NCI-H69 (cell line): ENCODE data around the gene REEP6.
A peak's percentile ranks its signal among the peaks of the same experiment; 100 is the strongest.
"Not testable (repeated sequence)": the region's sequence is repeated elsewhere in the genome, so short reads cannot be mapped to it uniquely, and the experiment has no call there.

Experiments used
- DNase-seq: peaks from one replicate; lab custom pipeline; 2025; lab: John Stamatoyannopoulos, UW

REEP6 gene

DNA sequence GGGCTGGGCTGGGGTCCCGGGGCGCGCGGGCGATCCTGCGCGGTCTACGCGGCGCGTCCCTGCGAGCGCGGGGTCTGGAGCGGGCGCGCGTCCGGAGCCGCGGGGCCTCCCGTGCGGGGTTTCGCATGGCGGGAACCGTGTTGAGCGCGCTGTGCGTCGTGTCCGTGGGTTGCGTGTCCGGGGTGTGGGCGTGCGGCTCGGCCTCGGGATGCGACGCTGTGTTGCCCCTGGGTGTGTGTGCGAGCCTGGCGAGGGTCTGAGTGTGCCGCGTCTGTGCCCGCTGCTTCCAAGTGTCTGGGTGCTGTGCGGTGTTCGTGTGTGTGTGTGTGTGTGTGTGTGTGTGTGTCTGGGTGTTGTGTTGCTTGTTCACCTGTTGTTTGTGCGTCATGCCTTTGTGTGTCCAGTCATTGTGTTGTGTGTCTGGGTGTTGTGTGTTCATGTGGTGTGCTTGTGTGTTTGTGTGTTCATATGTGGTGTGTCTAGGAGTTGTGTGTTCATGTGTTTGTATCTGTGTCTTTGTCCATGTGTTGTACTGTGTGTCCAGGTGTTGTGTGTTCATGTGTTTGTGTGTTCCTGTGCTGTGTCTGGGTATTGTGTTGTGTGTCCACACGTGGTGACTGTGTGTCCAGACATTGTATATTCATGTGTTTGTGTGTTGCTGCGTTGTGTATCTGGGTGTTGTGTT lies 33.4 kb downstream of the REEP6 start:
- no peak for DNase-seq

DNA sequence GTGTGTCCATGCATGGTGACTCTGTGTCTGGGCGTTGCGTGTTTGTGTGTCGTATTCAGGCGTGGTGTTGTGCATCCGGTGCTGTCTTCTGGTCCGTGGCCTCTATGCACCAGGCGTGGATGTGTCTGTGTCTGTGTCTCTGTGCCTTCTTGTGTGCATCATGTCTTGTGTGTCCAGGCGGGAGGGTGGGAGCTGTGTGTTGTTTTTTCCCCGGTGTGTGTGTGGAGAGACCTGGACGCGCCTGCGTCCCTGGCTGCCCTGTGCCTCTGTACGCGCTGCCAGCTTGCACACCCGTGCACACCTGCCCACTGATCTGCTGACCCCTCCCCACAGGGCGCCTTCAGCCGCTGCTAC lies 34.0 kb downstream of the REEP6 start:
- DNase-seq = no peak

DNA sequence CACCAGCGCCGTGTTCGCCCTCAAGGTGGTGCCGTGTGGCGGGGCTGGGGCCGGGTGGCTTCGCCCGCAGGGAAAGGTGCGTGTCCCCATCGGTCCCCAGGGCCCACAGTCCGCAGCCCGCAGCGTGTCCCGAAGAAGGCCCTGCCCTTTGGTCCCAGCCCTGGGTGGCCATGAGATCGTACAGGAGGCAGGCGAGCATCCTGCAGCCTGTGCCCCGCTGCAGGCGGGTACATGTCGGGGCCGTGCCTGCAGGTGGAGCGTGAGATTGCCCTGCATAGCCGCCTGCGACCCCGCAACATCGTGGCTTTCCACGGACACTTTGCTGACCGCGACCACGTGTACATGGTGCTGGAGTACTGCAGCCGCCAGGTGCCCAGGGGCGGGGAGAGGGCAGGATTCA lies 34.4 kb downstream of the REEP6 start:
- no peak for DNase-seq

DNA sequence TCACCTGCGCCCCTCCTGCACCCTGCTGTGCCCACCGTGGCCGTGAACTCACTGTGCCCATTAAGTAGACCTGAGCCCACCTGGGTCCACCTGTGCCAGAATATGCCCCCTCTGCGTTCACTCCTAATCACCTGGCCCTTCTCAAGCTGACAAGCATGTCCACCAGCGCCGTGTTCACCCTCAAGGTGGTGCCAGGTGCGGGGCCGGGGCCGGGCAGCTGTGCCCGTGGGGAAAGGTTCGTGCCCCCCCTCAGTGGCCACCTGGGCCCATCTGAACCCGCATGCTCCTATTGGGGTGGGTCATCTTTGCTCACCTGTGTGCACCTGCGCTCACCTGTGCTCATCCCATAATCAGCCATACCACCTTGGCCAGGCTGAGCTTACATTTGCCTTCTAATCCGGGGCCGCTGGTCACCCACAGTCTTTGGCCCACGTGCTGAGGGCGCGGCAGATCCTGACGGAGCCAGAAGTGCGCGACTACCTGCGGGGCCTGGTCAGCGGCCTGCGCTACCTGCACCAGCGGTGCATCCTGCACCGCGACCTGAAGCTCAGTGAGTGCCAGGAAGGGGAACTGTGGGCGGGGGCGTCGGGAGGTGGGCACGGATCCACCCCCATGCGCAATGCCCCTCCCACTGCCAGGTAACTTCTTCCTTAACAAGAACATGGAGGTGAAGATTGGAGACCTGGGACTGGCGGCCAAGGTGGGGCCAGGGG lies 35.2 kb downstream of the REEP6 start:
- DNase-seq = no peak

DNA sequence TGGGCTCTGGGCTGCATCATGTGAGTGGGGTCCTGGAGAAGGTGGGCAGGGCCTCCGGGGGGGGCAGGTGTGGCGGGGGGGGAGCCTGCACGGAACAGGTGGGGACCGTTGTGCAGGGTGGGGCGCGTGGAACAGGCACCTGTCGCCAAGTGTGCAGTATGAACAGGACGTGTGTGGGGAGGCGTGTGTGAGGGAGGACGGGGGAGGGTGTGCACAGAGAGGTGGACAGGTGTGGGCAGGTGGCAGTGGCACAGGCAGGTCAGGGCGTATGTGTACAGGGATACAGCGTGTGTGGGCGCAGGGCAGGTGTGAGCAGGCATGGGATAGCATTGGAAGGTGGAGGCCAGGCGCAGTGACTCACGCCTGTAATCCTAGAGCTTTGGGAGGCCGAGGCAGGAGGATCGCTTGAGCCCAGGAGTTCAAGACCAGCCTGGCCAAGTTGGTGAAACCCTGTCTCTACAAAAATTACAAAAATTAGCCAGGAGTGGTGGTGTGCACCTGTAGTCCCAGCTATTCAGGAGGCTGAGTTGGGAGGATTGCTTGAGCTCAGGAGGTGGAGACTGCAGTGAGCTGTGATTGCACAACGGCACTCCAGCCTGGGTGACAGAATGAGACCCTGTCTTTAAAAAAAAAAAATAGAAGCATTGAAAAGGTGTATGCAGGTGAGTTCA lies 36.1 kb downstream of the REEP6 start:
- DNase-seq = no peak

DNA sequence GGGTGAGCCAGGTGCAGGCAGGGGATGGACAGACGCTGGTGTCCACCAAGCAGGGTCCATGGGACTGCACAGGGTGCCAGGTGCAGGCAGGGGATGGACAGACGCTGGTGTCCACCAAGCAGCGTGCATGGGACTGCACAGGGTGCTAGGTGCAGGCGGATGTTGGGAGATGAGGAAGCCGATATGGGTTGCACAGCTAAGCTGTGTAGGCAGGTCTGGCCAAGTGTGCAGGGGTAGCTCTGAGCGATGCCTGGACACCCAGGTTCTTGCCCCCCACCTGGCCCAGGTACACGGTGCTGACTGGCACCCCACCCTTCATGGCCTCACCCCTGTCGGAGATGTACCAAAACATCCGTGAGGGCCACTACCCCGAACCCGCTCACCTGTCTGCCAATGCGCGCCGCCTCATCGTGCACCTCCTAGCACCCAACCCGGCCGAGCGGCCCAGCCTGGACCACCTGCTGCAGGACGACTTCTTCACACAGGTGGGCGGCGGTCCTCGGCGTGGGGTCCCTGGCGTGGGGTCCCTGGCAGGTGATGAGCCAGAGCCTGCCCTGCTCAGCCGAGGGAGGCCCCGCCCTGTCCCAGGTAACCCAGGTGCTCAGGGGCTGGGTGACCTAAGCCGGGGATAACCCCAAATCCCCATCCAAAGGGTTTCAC lies 36.8 kb downstream of the REEP6 start:
- no peak for DNase-seq

DNA sequence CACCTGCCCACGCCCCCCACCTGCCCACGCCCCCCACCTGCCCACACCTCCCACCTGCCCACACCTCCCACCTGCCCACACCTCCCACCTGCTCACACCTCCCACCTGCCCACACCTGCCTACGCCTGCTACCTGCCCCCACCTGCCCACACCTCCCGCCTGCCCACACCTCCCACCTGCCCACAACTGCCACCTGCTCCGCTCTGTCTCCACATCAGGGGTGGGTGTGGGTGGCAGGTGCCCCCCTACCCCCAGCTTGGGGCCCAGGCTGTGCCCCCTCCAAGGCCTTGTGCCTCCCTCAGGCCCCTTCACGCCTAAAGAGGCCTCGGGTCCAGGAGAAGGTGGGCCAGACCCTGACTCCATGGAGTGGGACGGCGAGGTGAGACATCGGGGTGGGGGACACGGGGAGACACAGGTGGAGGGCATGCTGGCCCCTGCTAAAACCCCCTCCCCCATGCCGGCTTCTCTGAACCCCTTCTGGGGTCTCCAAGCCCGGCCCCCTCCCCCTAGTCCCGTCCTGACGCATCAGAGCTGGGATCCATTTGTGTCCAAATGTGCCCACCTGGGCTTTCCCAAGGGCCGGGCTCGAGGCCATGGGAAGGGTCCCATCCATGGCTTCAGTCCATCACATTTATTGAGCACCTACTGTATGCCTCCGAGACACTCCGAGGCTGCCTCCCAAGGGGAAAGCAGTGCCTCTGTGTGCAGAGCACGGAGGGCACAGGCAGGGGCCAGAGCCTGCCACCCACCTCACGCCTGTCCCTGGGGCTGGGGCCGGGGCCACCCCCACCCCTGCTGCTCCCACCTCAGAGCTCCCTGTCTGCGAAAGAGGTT lies 37.8 kb downstream of the REEP6 start:
- DNase-seq = no peak

DNA sequence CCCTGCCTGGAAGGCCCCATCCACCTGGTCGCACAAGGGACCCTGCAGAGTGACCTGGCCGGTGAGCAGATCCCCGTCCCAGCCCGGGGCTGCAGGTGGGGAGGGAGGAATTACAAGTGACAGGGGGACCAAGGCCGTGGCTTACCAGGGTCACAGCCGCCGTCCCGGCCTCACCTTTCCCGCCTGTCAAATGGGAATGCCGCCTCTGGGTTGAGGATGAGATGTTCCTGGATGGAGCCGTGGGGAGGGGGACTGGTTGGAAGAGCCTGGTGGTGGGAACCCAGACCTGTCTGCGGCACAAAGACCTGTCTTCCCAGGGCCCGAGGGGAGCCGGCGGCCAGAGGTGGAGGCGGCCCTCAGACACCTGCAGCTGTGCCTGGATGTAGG lies 38.4 kb downstream of the REEP6 start:
- no peak for DNase-seq

DNA sequence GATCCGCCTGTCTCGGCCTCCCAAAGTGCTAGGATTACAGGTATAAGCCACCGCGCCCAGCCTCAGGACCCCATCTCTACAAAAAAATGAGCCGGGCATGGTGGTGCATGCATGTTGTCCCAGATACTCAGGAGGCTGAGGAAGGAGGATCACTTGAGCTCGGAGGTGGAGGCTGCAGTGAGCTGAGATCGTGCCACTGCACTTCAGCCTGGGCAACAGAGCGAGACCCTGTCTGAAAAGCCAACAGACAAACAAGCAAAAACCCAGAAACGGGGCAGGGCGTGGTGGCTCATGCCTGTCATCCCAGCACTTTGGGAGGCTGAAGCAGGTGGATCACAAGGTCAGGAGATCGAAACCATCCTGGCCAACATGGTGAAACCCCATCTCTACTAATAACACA lies 39.9 kb downstream of the REEP6 start:
- DNase-seq = not testable (repeated sequence)

DNA sequence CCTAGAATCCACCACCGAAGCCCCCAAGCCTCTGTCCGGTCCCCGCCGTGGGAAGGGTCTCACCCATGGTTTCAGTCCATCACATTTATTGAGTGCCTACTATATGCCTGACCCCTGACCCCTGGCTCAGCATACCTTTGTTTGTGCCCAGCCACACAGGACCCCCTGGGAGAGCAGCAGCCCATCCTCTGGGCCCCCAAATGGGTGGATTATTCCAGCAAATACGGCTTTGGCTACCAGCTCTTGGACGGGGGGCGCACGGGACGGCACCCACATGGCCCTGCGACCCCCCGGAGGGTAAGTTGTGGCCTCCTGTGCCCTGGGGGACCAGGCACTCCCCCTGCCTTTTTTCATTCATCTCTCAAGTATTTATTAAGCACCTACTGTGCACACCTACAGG lies 40.6 kb downstream of the REEP6 start:
- no peak for DNase-seq

DNA sequence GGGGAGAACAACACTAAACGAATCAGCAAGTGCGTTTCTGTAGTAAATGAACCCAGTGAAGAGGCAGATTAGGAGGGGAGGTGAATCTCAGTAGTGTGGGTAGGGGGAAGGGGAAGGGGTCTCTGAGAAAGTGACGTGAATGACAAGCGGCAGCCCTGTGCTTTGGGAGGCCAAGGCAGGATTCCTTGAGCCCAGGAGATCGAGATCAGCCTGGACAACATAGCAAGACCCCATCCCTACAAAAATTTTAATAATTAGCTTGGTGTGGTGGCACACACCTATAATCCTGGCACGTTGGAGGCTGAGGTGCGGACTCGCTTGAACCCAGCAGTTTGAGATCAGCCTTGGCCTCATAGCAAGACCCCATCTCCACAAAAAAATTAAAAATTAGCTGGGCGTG lies 41.0 kb downstream of the REEP6 start:
- DNase-seq = no peak

DNA sequence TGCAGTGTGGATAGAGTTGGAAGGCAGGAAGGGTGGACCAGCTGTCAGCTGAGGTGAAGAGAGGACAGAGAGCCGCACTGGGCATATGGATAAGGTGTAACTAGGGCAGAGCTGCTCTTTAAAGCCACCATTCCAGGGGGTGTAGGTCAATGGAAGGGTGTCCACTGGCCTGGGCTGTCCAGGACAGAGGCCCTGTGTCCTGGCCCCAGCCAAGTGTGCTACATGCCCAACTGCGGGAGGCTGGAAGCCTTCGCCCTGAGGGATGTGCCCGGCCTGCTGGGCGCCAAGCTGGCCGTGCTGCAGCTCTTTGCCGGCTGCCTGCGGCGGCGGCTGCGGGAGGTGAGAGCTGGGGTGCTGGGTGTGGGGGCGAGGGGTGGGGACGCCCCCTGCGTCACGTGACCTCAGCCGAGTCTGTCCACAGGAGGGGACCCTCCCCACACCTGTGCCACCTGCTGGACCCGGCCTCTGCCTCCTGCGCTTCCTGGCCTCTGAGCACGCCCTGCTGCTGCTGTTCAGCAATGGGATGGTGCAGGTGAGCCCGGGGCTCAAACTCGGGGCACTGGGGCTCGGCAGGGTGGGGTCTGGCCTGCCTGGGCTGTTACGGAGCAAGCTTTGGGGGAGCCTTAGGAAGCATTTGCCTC lies 42.6 kb downstream of the REEP6 start:
- DNase-seq = peak; percentile 55

DNA sequence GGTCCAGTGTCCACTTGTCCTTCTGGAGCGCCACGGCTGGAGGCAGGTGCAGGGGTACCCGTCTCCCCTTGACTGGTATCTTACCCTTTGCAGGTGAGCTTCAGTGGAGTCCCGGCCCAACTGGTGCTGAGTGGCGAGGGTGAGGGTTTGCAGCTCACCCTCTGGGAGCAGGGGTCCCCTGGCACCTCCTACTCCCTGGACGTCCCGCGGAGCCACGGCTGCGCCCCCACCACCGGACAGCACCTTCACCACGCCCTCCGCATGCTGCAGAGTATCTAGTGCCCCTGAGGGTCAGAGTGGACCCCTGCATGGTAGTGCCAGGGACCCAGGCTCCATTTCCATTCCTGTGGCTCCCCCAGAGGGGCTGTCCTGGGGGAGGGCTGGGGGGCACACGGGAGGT lies 44.0 kb downstream of the REEP6 start:
- DNase-seq = no peak

DNA sequence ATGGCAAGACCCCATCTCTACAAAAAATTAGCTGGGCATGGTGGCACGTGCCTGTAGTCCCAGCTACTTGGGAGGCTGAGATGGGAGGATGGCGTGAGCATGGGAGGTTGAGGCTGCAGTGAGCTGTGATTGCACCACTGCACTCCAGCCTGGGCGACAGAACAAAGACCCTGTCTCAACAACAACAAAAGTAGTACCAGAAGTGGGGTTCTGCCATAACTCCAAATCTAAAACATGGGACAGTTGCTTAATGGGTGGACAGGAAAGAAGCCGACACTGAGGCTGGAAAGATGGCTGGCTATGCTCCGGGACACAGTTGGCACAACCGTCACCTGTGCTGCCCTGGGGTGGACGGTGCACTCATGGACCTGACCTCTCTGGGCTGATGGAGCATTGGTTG lies 44.7 kb downstream of the REEP6 start:
- not testable (repeated sequence) for DNase-seq

DNA sequence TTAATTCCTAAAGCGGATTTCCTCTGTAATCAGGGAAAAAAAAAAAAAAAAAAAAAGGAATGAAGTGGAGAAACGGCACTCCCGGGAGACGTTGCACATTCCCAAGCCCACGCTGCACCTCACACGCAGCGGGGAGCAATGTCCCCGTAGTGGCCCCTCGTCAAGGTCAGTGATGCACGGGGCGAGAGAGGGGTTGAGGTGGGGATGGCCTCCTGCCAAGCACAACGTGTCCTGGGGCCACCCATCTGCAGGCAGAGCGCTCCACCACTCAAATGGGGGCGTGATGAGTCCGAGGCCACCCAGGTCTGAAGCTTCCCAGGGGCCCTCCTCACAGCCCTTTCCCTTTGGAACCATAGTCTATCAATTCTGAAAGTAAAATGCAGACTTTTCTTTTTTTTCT lies 48.0 kb downstream of the REEP6 start:
- DNase-seq = no peak

DNA sequence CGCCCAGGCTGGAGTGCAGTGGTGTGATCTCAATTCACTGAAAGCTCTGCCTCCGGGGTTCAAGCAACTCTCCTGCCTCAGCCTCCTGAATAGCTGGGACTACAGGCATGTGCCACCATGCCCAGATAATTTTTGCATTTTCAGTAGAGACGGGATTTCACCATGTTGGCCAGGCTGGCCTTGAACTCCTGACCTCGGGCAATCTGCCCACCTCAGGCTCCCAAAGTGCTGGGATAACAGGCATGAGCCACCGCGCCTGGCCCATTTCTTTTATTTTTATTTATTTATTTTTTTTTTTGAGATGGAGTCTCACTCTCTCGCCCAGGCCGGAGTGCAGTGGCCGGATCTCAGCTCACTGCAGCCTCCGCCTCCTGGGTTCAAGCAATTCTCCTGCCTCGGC lies 48.8 kb downstream of the REEP6 start:
- not testable (repeated sequence) for DNase-seq

DNA sequence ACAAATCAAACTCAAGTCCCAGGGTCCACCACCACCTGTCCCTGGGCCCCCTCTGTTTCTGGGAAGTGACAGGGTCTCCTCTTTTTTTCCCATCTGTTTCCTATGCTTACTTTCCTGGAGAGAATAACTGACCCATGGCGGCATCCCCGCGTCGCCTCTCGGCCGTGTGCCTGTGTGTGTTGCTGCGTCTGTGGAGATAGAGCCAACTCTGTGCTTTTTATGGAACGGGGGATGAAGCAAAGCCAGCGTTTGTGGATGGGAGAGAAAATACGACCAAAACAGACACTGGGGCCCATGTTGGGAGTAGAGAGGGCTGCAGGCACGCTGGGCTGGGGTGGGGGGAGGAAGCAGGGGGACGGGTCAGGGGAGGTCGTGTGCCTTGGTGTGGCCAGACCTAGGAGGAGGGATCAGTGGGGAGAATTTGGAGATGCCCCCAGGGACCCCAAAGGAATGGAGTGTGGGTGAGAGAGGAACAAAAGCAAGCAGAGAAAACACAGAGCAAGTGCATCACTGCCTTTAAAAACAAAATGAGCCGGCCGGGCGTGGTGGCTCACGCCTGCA lies 49.5 kb downstream of the REEP6 start:
- DNase-seq = no peak
